Measurements from ENCODE around the gene FBXO34. TPM values are rescaled to one million over a fixed set of nuclear protein-coding genes. Genes with fewer than 3 reads are reported as not detected.

The FBXO34 gene
- total and polyA plus RNA-seq, 9 of the 15 experiments (the other 6 are each of a cell fraction or from before 2014, with no cell fraction given): 6.3 to 24.9 (median 16.2) TPM

- BruUV-seq (replicated peaks): no TSS peak
- Histone ChIP-seq H4K20me1 (replicated peaks; ENCODE audit: control insufficient read depth, insufficient read depth, low read length) (no peaks in the 10 kb centered on the region), H3K36me3 (ENCODE audit: control insufficient read depth, insufficient read depth, low read length) (no peaks in the 10 kb centered on the region), H3K4me3 (no peak overlapping the region), H3K4me2 (ENCODE audit: insufficient read depth, low read length) (no peak overlapping the region), H3K4me1 (replicated peaks in 1 of 2; ENCODE audit: control insufficient read depth in 2 of 2, insufficient read depth in 2 of 2, low read length in 2 of 2) (no peaks in the 10 kb centered on the region; a peak in 1 of 5 replicates), H3K27me3 (ENCODE audit: control insufficient read depth in 2 of 2, insufficient read depth in 2 of 2, low read length in 2 of 2) (peaks cover 16 to 24% of the 10 kb centered on the region in 2 experiments), H3K9ac (ENCODE audit: insufficient read depth in 1 of 2, low read depth in 2 of 2, low read length in 2 of 2) (no peak overlapping the region), H3K27ac (ENCODE audit: extremely low read depth, low read depth, low read length) (no peak overlapping the region), H3K9me3 (replicated peaks; ENCODE audit: control insufficient read depth, insufficient read depth, low read depth, low read length) (no peaks in the 10 kb centered on the region), H3K9me1 (ENCODE audit: control insufficient read depth, insufficient read depth, low read length) (no peaks in the 10 kb centered on the region), H2AFZ (ENCODE audit: low read depth, low read length) (no peak overlapping the region), H3K79me2 (ENCODE audit: control insufficient read depth, insufficient read depth, low read length) (no peaks in the 10 kb centered on the region)
- FAIRE-seq (no peak), DNase-seq (ENCODE audit: extremely low read depth in 1 of 4, low spot score in 3 of 4) (no peak), ATAC-seq (no peak)
- intact Hi-C loops (cut with micrococcal nuclease): no loop called here
- CTCF ChIA-PET (ENCODE audit: low intra/inter-chr PET ratio): no interaction called here
- 0% methylated on average over 5 of the region's 5 CpGs for WGBS (ENCODE audit: insufficient coverage, low coverage, missing lambda C conversion rate)
- in situ Hi-C loops (cut with MboI): no loop called here
- TF ChIP-seq CBX2 (IDR thresholded peaks at IDR 0.05; ENCODE audit: insufficient read depth, low read length, poor library complexity, severe bottlenecking) (peak; percentile 86), ZNF121 (CRISPR knock-in tag; conservative IDR thresholded peaks at IDR 0.05) (no peak)
- POLR2A ChIA-PET: interaction anchor here (0.8 kb wide), 1 partner anchor 113 kb away, joined by 4 read pairs; no protein-coding TSS in a partner anchor
These were observed 17.9 kb upstream of the FBXO34 start for GRCh38 chr14:55253276-55253675.

GRCh38 chr14:55254581-55254980, 16.6 kb upstream of the FBXO34 start:
- in situ Hi-C loops (cut with MboI): no loop called here
- no peak overlapping the region for H3K4me2 ChIP-seq (ENCODE audit: insufficient read depth, low read length)
- H3K4me3 ChIP-seq: no peak overlapping the region
- no peaks in the 10 kb centered on the region for H3K79me2 ChIP-seq (ENCODE audit: control insufficient read depth, insufficient read depth, low read length)
- no peaks in the 10 kb centered on the region for H3K9me3 ChIP-seq (replicated peaks; ENCODE audit: control insufficient read depth, insufficient read depth, low read depth, low read length)
- H3K27me3 ChIP-seq (ENCODE audit: control insufficient read depth in 2 of 2, insufficient read depth in 2 of 2, low read length in 2 of 2): peaks cover 16 to 19% of the 10 kb centered on the region in 2 experiments
- no peak overlapping the region for H3K9ac ChIP-seq (ENCODE audit: insufficient read depth in 1 of 2, low read depth in 2 of 2, low read length in 2 of 2)
- ChIA-PET CTCF (ENCODE audit: low intra/inter-chr PET ratio) (no interaction called here), POLR2A (no interaction called here)
- intact Hi-C loops (cut with micrococcal nuclease): no loop called here
- ATAC-seq: no peak
- no peak overlapping the region for H3K27ac ChIP-seq (ENCODE audit: extremely low read depth, low read depth, low read length)
- 0% methylated on average over 1 of the region's 1 CpG for WGBS (ENCODE audit: insufficient coverage, low coverage, missing lambda C conversion rate)
- H3K9me1 ChIP-seq (ENCODE audit: control insufficient read depth, insufficient read depth, low read length): no peaks in the 10 kb centered on the region
- FAIRE-seq: no peak
- no peak overlapping the region for H2AFZ ChIP-seq (ENCODE audit: low read depth, low read length)
- no peaks in the 10 kb centered on the region for H3K36me3 ChIP-seq (ENCODE audit: control insufficient read depth, insufficient read depth, low read length)
- no peaks in the 10 kb centered on the region for H4K20me1 ChIP-seq (replicated peaks; ENCODE audit: control insufficient read depth, insufficient read depth, low read length)
- TF ChIP-seq, protein P1, sequence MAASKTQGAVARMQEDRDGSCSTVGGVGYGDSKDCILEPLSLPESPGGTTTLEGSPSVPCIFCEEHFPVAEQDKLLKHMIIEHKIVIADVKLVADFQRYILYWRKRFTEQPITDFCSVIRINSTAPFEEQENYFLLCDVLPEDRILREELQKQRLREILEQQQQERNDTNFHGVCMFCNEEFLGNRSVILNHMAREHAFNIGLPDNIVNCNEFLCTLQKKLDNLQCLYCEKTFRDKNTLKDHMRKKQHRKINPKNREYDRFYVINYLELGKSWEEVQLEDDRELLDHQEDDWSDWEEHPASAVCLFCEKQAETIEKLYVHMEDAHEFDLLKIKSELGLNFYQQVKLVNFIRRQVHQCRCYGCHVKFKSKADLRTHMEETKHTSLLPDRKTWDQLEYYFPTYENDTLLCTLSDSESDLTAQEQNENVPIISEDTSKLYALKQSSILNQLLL (CRISPR knock-in tag; IDR thresholded peaks at IDR 0.05; ENCODE audit: borderline replicate concordance): no peak
- TF ChIP-seq ZSCAN29 (IDR thresholded peaks at IDR 0.05): no peak
- no peak for TF ChIP-seq JUNB (CRISPR knock-in tag; conservative IDR thresholded peaks at IDR 0.05)
- no peak for TF ChIP-seq MCM5 (IDR thresholded peaks at IDR 0.05; ENCODE audit: low read depth)
- no peak for TF ChIP-seq TAL1 (IDR thresholded peaks at IDR 0.05)
- no peak for TF ChIP-seq BRD4 (IDR thresholded peaks at IDR 0.05)
- no peak for TF ChIP-seq NFYB (IDR thresholded peaks at IDR 0.05; ENCODE audit: extremely low read depth, insufficient read length)
- no peak for TF ChIP-seq HEY1 (CRISPR knock-in tag; IDR thresholded peaks at IDR 0.05; ENCODE audit: borderline replicate concordance)
- TF ChIP-seq ZKSCAN3 (CRISPR knock-in tag; IDR thresholded peaks at IDR 0.05): no peak
- no peak for TF ChIP-seq THAP12 (CRISPR knock-in tag; IDR thresholded peaks at IDR 0.05)
- TF ChIP-seq KDM1A (IDR thresholded peaks at IDR 0.05): no peak
- no peak for TF ChIP-seq XRCC5 (IDR thresholded peaks at IDR 0.05; ENCODE audit: low read depth, low read length)
- TF ChIP-seq DACH1 (IDR thresholded peaks at IDR 0.05; ENCODE audit: partially characterized antibody): no peak
- H3K4me1 ChIP-seq (replicated peaks in 1 of 2; ENCODE audit: control insufficient read depth in 2 of 2, insufficient read depth in 2 of 2, low read length in 2 of 2): no peaks in the 10 kb centered on the region; a peak in 1 of 5 replicates
- BruUV-seq (replicated peaks): no TSS peak
- no peak for DNase-seq (ENCODE audit: extremely low read depth in 1 of 4, low spot score in 3 of 4)
